K562 (cell line): ENCODE data around the gene SCMH1. TPM values are rescaled to one million over a fixed set of nuclear protein-coding genes. Genes with fewer than 3 reads are reported as not detected.
A peak's percentile ranks its signal among the peaks of the same experiment; 100 is the strongest.

Source experiments
- ASH1L ChIP-seq: fragments of 450-650 bp; IDR thresholded peaks from 2 replicates; pipeline ENCODE4 v1.6.1; 2018; ENCODE audit warnings: borderline replicate concordance, mild to moderate bottlenecking, low read depth; ENCODE audit not compliant: partially characterized antibody
- ATF1 ChIP-seq, 2 experiments: fragments of 450-650 bp in 1 of 2; IDR thresholded peaks; 2 replicates each; pipeline ENCODE4 v1.6.1; 2016; ENCODE audit warnings: missing compliant biosample characterization in 1 of 2, missing genetic modification characterization in 1 of 2
- CEBPB ChIP-seq: fragments of 450-650 bp; IDR thresholded peaks from 2 replicates; pipeline ENCODE4 v1.6.1; 2016; ENCODE audit warnings: missing genetic modification characterization, missing compliant biosample characterization
- FIP1L1 ChIP-seq: fragments of 200-400 bp; formaldehyde crosslinking; IDR thresholded peaks from 2 replicates; pipeline ENCODE4 v1.6.1; 2018; ENCODE audit warnings: mild to moderate bottlenecking, low read depth, low read length; ENCODE audit not compliant: poor library complexity, severe bottlenecking
- FOXP1 ChIP-seq: sonication (generic); formaldehyde crosslinking; IDR thresholded peaks from 2 replicates; pipeline ENCODE4 v1.8.0; 2022; ENCODE audit warnings: mild to moderate bottlenecking, missing genetic modification reagents
- L3MBTL2 ChIP-seq: fragments of 450-650 bp; IDR thresholded peaks from 2 replicates; pipeline ENCODE4 v1.6.1; 2016; ENCODE audit warnings: mild to moderate bottlenecking, moderate library complexity
- MCM3 ChIP-seq: fragments of 450-650 bp; IDR thresholded peaks from 2 replicates; pipeline ENCODE4 v1.6.1; 2016
- MXD1 ChIP-seq: fragments of 250-450 bp; sonication (Bioruptor Pico); IDR thresholded peaks from 2 replicates; pipeline ENCODE4 v1.8.0; 2021; ENCODE audit warnings: borderline replicate concordance, mild to moderate bottlenecking, moderate library complexity; ENCODE audit not compliant: poor library complexity, severe bottlenecking
- PHF20 ChIP-seq: fragments of 450-650 bp; IDR thresholded peaks from 2 replicates; pipeline ENCODE4 v1.6.1; 2018; ENCODE audit not compliant: partially characterized antibody
- STAT5A ChIP-seq: IDR thresholded peaks from 2 replicates; pipeline ENCODE4 v1.6.1; 2012; ENCODE audit warnings: low read length, inconsistent platforms, borderline replicate concordance
- TCF15 ChIP-seq: fragments of 250-450 bp; sonication (Bioruptor Pico); IDR thresholded peaks from 2 replicates; pipeline ENCODE4 v1.8.0; 2022; ENCODE audit warnings: moderate library complexity, mild to moderate bottlenecking, inconsistent platforms
- THRA ChIP-seq: fragments of 450-650 bp; IDR thresholded peaks from 2 replicates; pipeline ENCODE4 v1.6.1; 2017; ENCODE audit warnings: mild to moderate bottlenecking, moderate library complexity
- ZBTB12 ChIP-seq: fragments of 250-450 bp; sonication (Bioruptor Pico); IDR thresholded peaks from 2 replicates; pipeline ENCODE4 v1.4.0; 2020
- ZBTB49 ChIP-seq: sonication (generic); formaldehyde crosslinking; IDR thresholded peaks from 2 replicates; pipeline ENCODE4 v1.8.0; 2022; ENCODE audit warnings: missing genetic modification reagents, mild to moderate bottlenecking, borderline replicate concordance
- ZFX ChIP-seq: sonication (generic); formaldehyde crosslinking; IDR thresholded peaks from 2 replicates; pipeline ENCODE4 v1.8.0; 2022; ENCODE audit warnings: mild to moderate bottlenecking, missing genetic modification reagents, moderate library complexity
- ZKSCAN3 ChIP-seq: fragments of 250-450 bp; sonication (Bioruptor Pico); IDR thresholded peaks from 2 replicates; pipeline ENCODE4 v1.4.0; 2020
- ZNF121 ChIP-seq: sonication (generic); formaldehyde crosslinking; conservative IDR thresholded peaks from 2 replicates; pipeline ENCODE4 v1.8.0; 2022; ENCODE audit warnings: missing genetic modification reagents
- ZNF316 ChIP-seq: fragments of 450-650 bp; IDR thresholded peaks from 2 replicates; pipeline ENCODE4 v1.6.1; 2016
- ZNF449 ChIP-seq: fragments of 250-450 bp; sonication (Bioruptor Pico); IDR thresholded peaks from 2 replicates; pipeline ENCODE4 v1.8.0; 2022; ENCODE audit warnings: moderate library complexity, mild to moderate bottlenecking, inconsistent platforms
- ZNF583 ChIP-seq: fragments of 250-450 bp; sonication (Bioruptor Pico); IDR thresholded peaks from 2 replicates; pipeline ENCODE4 v1.4.0; 2020
- ZNF76 ChIP-seq: fragments of 250-450 bp; sonication (Bioruptor Pico); IDR thresholded peaks from 2 replicates; pipeline ENCODE4 v1.4.0; 2020; ENCODE audit warnings: mild to moderate bottlenecking, moderate library complexity, borderline replicate concordance
- polyA plus RNA-seq, 8 experiments: library from polyadenylated mRNA; depleted of rRNA in 4 of 8; stranded (reverse) in 5 of 8; unstranded in 3 of 8; fragments of >200 nt; fragmentation: Nextera tagmentation in 2 of 8; fragmentation: Illumina TruSeq in 1 of 8; extraction: Ambion mirVana in 2 of 8; extraction: Trizol in 1 of 8; gene quantifications; 2 replicates each; pipeline versions ENCODE4 v1.2.1 to v1.2.3, GENCODE V29; 2011 to 2014; ENCODE audit warnings: inconsistent platforms in 1 of 8, missing spikeins in 1 of 8
- total RNA-seq, 7 experiments: library from RNA; depleted of rRNA in 6 of 7; stranded (reverse); fragments of >200 nt in 6 of 7; fragmentation: Illumina TruSeq in 2 of 7; extraction: Trizol in 2 of 7; gene quantifications; 2 replicates each; pipeline versions ENCODE4 v1.2.1 to v1.2.3, GENCODE V29; 2011 to 2021; ENCODE audit warnings: low replicate concordance in 1 of 7

The SCMH1 gene
- total and polyA plus RNA-seq, 9 of the 15 experiments (the other 6 are each of a cell fraction or from before 2014, with no cell fraction given) = 8.5 to 37.0 (median 26.8) TPM

- TF ChIP-seq FIP1L1 = peak; percentile 1
- TF ChIP-seq ZKSCAN3 (CRISPR knock-in tag) = no peak
- no peak for TF ChIP-seq STAT5A
- peak; percentile 91 for TF ChIP-seq ZNF76 (CRISPR knock-in tag)
- TF ChIP-seq L3MBTL2 = peak; percentile 88
- peak; percentile 82 for TF ChIP-seq ZFX
- peak; percentile 74; the same call in 1 of the 2 replicates for TF ChIP-seq ZNF583 (CRISPR knock-in tag)
- TF ChIP-seq FOXP1 = 0 out of 2 replicates have a peak, but pooled peaks have one; percentile 67
- TF ChIP-seq PHF20 = no peak
- TF ChIP-seq ASH1L = no peak
- TF ChIP-seq ZBTB49 (CRISPR knock-in tag) = no peak
- no peak for TF ChIP-seq ZNF449 (CRISPR knock-in tag)
- TF ChIP-seq ATF1 (CRISPR knock-in tag; IDR thresholded peaks at IDR 0.05) = no peak
- TF ChIP-seq ATF1 (tag; IDR thresholded peaks at IDR 0.05) = no peak; the same call in 1 of the 2 replicates
- no peak for TF ChIP-seq MXD1 (CRISPR knock-in tag)
- no peak for TF ChIP-seq TCF15 (CRISPR knock-in tag)
- no peak for TF ChIP-seq CEBPB (tag)
- TF ChIP-seq ZBTB12 (CRISPR knock-in tag) = no peak
- TF ChIP-seq MCM3 = no peak
- TF ChIP-seq ZNF121 (CRISPR knock-in tag) = no peak
- no peak for TF ChIP-seq THRA
- no peak for TF ChIP-seq ZNF316
Measured at GRCh38 chr1:41242342-41243078, 404 bp upstream of the SCMH1 start (continued).
